ENCODE measurements around the gene ADGRL2.

The ADGRL2 gene

GRCh38 chr1:81806432-81806770, 5.7 kb downstream of the ADGRL2 start:
- no peak for DNase-seq (ENCODE audit: low spot score)

GRCh38 chr1:81808760-81809159, 8.0 kb downstream of the ADGRL2 start:
- DNase-seq (ENCODE audit: low spot score), result no peak

- DNase-seq (ENCODE audit: low spot score), result no peak
Observed at GRCh38 chr1:81809808-81810207, 9.1 kb downstream of the ADGRL2 start.

- DNase-seq (ENCODE audit: low spot score), result no peak
Observed at GRCh38 chr1:81811757-81812371, 11.1 kb downstream of the ADGRL2 start.

- DNase-seq (ENCODE audit: low spot score), result no peak
Observed at GRCh38 chr1:81812712-81813111, 12.0 kb downstream of the ADGRL2 start.

GRCh38 chr1:81813691-81814090, 13.0 kb downstream of the ADGRL2 start:
- no peak for DNase-seq (ENCODE audit: low spot score)

- DNase-seq (ENCODE audit: low spot score), result no peak
Observed at GRCh38 chr1:81819613-81820012, 18.9 kb downstream of the ADGRL2 start.

- no peak for DNase-seq (ENCODE audit: low spot score)
Observed at GRCh38 chr1:81820765-81821164, 20.0 kb downstream of the ADGRL2 start.

GRCh38 chr1:81823082-81823481, 22.3 kb downstream of the ADGRL2 start:
- DNase-seq (ENCODE audit: low spot score), result no peak

- no peak for DNase-seq (ENCODE audit: low spot score)
Observed at GRCh38 chr1:81824759-81825158, 24.0 kb downstream of the ADGRL2 start.

- no peak for DNase-seq (ENCODE audit: low spot score)
Observed at GRCh38 chr1:81827942-81828341, 27.2 kb downstream of the ADGRL2 start.

GRCh38 chr1:81832573-81832972, 31.8 kb downstream of the ADGRL2 start:
- no peak for DNase-seq (ENCODE audit: low spot score)

GRCh38 chr1:81833722-81834121, 33.0 kb downstream of the ADGRL2 start:
- DNase-seq (ENCODE audit: low spot score), result no peak

- no peak for DNase-seq (ENCODE audit: low spot score)
Observed at GRCh38 chr1:81834268-81834667, 33.5 kb downstream of the ADGRL2 start.

- DNase-seq (ENCODE audit: low spot score), result no peak
Observed at GRCh38 chr1:81834921-81835698, 34.4 kb downstream of the ADGRL2 start.

GRCh38 chr1:81836007-81836626, 35.4 kb downstream of the ADGRL2 start:
- DNase-seq (ENCODE audit: low spot score), result no peak

GRCh38 chr1:81838600-81839218, 38.0 kb downstream of the ADGRL2 start:
- DNase-seq (ENCODE audit: low spot score), result no peak

- DNase-seq (ENCODE audit: low spot score), result no peak
Observed at GRCh38 chr1:81840805-81841204, 40.1 kb downstream of the ADGRL2 start.

GRCh38 chr1:81841795-81842194, 41.1 kb downstream of the ADGRL2 start:
- no peak for DNase-seq (ENCODE audit: low spot score)

- DNase-seq (ENCODE audit: low spot score), result no peak
Observed at GRCh38 chr1:81844477-81844876, 43.7 kb downstream of the ADGRL2 start.

GRCh38 chr1:81846630-81847029, 45.9 kb downstream of the ADGRL2 start:
- no peak for DNase-seq (ENCODE audit: low spot score)

- DNase-seq (ENCODE audit: low spot score), result no peak
Observed at GRCh38 chr1:81847063-81847462, 46.3 kb downstream of the ADGRL2 start.
